Peyer's patch (tissue), 4 donors: ENCODE data around the gene ACTMAP.

Source experiments
- POLR2A ChIP-seq, 2 donors: fragments of 450-650 bp; IDR thresholded peaks; one replicate each; pipeline ENCODE4 v1.5.1; 2017; ENCODE audit warnings: antibody characterized with exemption in 2 of 2, mild to moderate bottlenecking in 2 of 2, moderate library complexity in 2 of 2
- TF ChIP-seq, protein P1 (sequence below), 6 experiments: fragments of 450-650 bp in 4 of 6; fragments of 200-600 bp in 2 of 6; sonication (generic) in 1 of 6; IDR thresholded peaks; one replicate each; pipeline ENCODE4 v1.5.1; 2017 to 2019; ENCODE audit warnings: antibody characterized with exemption in 6 of 6, mild to moderate bottlenecking in 3 of 6, moderate library complexity in 1 of 6

DNA sequence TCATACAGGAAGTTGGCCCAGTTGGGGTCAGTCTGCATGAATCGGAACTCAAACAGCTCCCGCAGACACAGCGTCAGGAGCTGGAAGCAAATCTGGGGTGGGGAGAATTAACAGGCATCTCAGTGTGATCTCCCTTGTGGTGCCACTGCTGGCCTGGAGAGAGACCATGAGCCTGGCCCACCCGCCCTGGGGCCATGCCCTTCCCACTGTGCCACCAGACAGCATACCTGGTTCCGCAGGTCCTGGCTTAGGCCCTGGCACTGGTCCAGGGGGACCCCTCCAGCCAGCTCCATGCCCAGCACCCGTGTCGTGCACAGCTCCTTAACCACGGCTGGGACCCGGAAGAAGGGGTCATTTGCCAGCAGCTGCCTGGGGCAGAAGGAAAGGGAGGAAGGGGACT, 50.2 kb downstream of the ACTMAP start:
- TF ChIP-seq, protein P1, sequence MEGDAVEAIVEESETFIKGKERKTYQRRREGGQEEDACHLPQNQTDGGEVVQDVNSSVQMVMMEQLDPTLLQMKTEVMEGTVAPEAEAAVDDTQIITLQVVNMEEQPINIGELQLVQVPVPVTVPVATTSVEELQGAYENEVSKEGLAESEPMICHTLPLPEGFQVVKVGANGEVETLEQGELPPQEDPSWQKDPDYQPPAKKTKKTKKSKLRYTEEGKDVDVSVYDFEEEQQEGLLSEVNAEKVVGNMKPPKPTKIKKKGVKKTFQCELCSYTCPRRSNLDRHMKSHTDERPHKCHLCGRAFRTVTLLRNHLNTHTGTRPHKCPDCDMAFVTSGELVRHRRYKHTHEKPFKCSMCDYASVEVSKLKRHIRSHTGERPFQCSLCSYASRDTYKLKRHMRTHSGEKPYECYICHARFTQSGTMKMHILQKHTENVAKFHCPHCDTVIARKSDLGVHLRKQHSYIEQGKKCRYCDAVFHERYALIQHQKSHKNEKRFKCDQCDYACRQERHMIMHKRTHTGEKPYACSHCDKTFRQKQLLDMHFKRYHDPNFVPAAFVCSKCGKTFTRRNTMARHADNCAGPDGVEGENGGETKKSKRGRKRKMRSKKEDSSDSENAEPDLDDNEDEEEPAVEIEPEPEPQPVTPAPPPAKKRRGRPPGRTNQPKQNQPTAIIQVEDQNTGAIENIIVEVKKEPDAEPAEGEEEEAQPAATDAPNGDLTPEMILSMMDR (IDR thresholded peaks at IDR 0.05), result no peak
- no peak for TF ChIP-seq POLR2A (IDR thresholded peaks at IDR 0.05)
